Kidney epithelial cell (primary cell): ENCODE measurements around the gene PELO. TPM values are rescaled to one million over a fixed set of nuclear protein-coding genes. Genes with fewer than 3 reads are reported as not detected.

Experiments used
- DNase-seq: peaks from one replicate; pipeline ENCODE4 v3.0.0-alpha.2; 2010; ENCODE audit warnings: low read depth
- H3K27me3 ChIP-seq: 2 replicates; pipeline ENCODE4 v1.6.0; 2011; ENCODE audit warnings: low read length; ENCODE audit not compliant: control insufficient read depth, insufficient read depth
- H3K36me3 ChIP-seq: 2 replicates; pipeline ENCODE4 v1.5.1; 2011; ENCODE audit warnings: low read length; ENCODE audit not compliant: control insufficient read depth, insufficient read depth
- H3K4me3 ChIP-seq: 2 replicates; pipeline ENCODE4 v1.5.1; 2011; ENCODE audit warnings: low read depth, mild to moderate bottlenecking, control low read depth, low read length
- CTCF ChIP-seq: IDR thresholded peaks from 2 replicates; pipeline ENCODE4 v1.5.1; 2011; ENCODE audit warnings: mild to moderate bottlenecking, moderate library complexity, low read length, control low read depth, inconsistent platforms; ENCODE audit not compliant: insufficient read depth, poor library complexity, severe bottlenecking
- total RNA-seq: library from RNA; depleted of rRNA; stranded (reverse); fragments of >200 nt; gene quantifications from 2 replicates; pipeline ENCODE4 v1.2.3, GENCODE V29; 2015

Gene PELO
- total RNA-seq, 1 donor from 2014 or later, result 19.0 TPM

GRCh38 chr5:52830650-52831049, 42.9 kb downstream of the PELO start:
- TF ChIP-seq CTCF, result no peak
- Histone ChIP-seq H3K36me3 (no peaks in the 10 kb centered on the region), H3K27me3 (no peaks in the 10 kb centered on the region), H3K4me3 (no peak overlapping the region)
- no peak for DNase-seq

- no peak for DNase-seq
- Histone ChIP-seq H3K36me3 (no peaks in the 10 kb centered on the region), H3K27me3 (no peaks in the 10 kb centered on the region), H3K4me3 (no peak overlapping the region)
- no peak for TF ChIP-seq CTCF
Measured at GRCh38 chr5:52831786-52832511, 44.2 kb downstream of the PELO start.

- Histone ChIP-seq H3K36me3 (no peaks in the 10 kb centered on the region), H3K27me3 (no peaks in the 10 kb centered on the region), H3K4me3 (no peak overlapping the region)
- TF ChIP-seq CTCF, result no peak
- no peak for DNase-seq
Measured at GRCh38 chr5:52834320-52834719, 46.6 kb downstream of the PELO start.

GRCh38 chr5:52837068-52837467, 49.4 kb downstream of the PELO start:
- DNase-seq, result peak; percentile 39
- peak; percentile 42 for TF ChIP-seq CTCF

More at GRCh38 chr5:52837068-52837467, 49.4 kb downstream of the PELO start:
- Histone ChIP-seq H3K4me3 (no peak overlapping the region), H3K36me3 (no peaks in the 10 kb centered on the region), H3K27me3 (no peaks in the 10 kb centered on the region)

Other genes with a start within 250 kb of the PELO start
- gene ITGA1, start within 50 bp of the PELO start, total RNA-seq, result 10.0 and 20.0 TPM in 2 replicates
- gene ITGA2, start 201.4 kb downstream of the PELO start, total RNA-seq, result 62.0 and 64.7 TPM in 2 replicates